NCI-H524 treated with DMSO at 0.1 percent for 48 hours (cell line): ENCODE data around the gene FATE1.

Experiments
- DNase-seq: peaks from one replicate; lab custom pipeline; 2025; lab: John Stamatoyannopoulos, UW

The FATE1 gene

DNA sequence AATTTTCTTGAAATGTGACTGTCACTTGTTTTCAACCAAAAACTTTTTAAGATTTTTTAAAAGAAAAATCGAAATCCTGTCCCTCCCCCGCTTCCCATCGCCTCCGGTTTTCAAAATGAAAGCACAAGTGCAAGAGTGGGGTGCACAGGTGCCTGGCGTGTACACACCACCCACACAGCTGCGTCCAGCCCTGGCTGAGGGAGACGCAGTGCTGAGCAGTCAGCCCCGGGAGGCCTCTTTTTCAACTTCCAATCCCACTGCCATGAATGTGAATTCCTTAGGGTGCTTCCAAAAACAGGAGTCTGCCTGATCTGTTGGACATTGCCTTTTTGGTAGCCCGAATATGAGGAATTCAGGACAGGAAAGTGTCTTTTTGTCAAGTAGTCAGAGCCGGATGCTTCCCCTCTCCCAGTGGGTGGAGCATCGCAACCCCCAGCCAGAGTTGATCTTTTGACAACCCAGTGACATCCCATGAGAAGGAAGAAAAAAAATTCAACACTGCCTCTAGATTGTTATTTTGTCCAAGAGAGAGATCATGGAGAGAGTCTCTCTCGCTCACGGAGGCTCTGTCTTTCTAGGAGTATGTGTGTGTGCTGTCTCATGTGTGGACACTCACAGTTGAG is 11.7 kb upstream of the FATE1 start:
- DNase-seq: no peak

DNA sequence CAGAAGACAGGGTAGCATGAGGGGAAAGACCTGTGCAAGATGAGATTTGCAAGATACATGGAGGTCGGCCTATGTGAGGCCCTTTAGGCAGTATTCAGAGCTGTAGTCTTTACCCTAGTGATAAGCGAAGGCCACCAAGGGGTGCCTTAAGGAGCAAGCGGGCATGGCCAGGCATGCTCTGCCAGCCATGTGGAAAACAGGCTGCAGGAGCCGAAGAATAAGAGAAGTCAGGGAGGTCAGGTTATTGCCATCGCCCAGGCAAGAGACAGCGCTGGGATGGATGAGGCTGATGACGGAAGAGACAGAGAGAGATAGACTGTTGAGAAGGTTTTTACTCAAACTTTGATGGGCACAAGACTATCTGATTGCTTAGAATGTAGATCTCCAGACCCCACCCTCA is 7.0 kb upstream of the FATE1 start:
- DNase-seq: no peak

GRCh38 chrX:151710457-151710856 is 5.4 kb upstream of the FATE1 start:
- DNase-seq: no peak

- no peak for DNase-seq
Observed at GRCh38 chrX:151711154-151711553, 4.7 kb upstream of the FATE1 start.

DNA sequence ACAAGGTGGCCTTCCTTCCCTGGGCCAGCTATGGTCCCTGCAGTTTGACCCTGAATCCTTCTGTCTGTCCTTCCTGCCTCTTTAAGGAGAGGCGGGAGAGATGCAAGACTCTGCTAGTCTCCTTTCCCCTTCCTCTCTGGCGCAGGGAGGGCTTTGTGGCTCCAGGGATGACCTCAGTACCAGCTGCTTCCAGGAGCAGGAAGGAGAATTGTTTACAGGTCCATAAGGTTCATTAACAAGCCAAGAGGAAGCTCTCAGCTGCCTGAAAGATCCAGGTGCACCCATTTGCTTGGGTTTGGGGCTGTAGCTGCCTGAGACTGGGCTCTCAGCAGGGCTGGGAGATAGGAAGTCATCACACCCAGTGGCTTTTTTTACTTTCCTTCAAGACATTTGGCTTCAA is 4.0 kb upstream of the FATE1 start:
- no peak for DNase-seq

- no peak for DNase-seq
Observed at GRCh38 chrX:151712253-151712652, 3.6 kb upstream of the FATE1 start.

DNA sequence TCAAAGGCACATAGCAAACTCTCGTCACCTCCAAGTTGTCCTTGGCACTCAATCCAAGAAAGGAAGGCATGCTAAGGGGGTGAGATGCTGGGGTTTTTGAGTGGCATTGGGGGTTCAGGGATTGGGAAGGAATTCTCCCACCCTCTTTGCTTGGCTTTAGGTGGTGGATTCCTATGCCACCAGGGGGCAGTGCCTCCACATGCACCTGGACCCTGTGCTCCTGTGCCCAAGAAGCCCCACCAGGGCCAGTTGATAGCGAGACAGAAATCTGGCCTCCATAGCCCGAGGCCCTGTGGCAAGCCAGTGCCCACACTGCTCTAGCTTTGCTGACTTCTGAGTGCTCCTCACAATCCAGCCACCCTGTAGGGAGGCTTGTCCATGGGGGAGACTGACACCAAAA is 2.0 kb upstream of the FATE1 start:
- DNase-seq: no peak

GRCh38 chrX:151714362-151714761 is 1.5 kb upstream of the FATE1 start:
- DNase-seq: no peak

DNA sequence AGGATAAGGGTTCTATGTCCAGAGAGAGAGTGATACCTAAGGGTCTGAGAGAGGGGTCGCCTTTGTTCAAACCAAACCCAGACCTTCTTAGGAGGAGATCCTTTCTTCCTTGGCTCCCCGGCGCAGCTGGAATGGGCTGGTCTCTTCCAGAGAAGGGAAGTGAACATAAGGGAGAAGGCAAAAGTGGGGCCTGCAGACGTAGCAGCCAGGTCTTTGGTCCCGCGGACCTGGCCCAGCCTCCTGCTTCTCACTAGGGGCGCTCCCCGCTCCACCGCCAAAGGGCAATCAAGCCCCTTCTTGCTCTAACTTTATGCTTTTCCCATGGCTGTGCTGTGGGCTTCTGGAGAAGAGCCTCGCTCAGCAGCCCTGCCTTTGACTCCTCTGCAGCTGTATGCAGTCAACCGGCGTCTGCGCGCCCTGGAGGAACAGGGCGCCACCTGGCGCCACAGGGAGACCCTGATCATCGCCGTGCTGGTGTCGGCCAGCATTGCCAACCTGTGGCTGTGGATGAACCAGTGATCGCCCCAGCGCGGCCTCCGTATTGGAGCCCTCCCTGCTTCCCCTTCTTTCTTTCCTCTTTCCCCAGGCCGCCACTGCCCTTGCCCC is 6.5 kb downstream of the FATE1 start:
- no peak for DNase-seq

- no peak for DNase-seq
Observed at GRCh38 chrX:151723156-151723760, 7.4 kb downstream of the FATE1 start.

DNA sequence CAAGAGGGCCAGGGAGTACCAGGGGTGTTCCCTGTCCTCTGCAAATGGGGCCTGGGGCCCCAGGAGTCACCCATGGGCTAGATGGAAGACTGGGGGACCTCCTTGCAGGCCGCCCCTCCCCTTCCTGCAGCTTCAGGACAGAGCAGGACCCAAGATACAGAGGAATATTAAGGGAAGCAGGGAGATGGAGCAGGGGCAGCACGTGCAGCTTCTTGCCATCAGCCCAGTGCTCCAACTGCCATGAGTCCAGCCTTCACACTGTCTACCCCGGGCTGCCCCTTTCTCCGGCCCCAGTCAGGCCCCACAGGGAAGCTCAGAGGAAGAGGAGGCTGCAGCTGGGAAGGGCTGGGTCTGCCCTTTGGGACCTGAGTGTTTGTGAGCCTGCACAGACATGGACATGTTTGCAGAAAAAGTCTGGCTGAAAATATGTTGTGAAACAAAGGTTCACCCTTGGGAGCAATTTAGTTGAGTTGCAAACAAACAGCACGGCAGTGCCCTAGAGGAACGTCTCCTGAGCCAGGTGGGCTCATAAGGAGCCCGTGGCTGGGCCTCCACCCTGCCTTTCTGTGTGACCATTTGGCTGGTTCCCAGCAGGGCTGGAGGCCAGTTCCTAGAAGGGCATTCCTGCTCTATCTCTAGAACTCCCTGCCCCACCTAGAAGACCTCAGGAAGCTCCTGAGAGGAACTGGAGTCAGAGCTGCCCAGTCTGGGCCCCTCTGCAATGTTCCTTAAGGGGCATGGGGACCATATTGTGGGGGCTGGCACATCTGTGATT is 8.9 kb downstream of the FATE1 start:
- DNase-seq: no peak

DNA sequence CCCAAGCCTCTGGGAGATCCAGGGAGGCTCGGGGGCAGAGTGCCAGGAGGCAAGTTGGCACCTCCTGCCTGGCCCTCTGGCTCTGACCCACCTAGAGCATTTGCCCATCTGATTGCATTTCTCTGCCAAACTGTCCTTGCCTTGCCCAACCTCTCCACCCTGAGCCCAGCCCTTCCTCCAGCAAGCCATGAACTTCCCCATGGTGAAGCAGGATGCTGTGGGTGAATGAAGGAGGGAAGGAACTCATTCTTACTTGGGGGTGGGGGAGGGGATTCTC is 9.4 kb downstream of the FATE1 start:
- DNase-seq: no peak

DNA sequence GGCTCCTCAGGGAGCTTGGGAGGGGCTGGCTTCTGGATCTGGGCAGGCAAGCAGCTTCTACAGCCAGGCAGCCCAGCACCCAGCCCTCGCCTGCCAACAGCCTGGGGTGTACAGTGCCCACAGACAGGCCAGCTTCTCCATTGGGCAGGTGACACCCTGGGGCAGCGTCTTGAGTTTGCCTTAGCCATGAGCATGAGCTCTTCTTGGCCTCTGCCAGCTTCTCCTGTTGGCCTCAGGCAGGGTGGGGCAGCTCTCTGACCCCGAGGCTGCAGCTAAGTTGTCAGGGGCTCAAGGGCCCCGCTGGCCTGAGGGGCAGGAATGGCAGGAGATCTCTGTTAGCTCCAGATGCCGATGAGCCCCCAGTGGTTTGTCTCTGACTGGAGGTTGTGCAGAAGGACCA is 10.9 kb downstream of the FATE1 start:
- DNase-seq: no peak

GRCh38 chrX:151727346-151727745 is 11.5 kb downstream of the FATE1 start:
- DNase-seq: no peak

GRCh38 chrX:151729056-151729725 is 13.4 kb downstream of the FATE1 start:
- no peak for DNase-seq

DNA sequence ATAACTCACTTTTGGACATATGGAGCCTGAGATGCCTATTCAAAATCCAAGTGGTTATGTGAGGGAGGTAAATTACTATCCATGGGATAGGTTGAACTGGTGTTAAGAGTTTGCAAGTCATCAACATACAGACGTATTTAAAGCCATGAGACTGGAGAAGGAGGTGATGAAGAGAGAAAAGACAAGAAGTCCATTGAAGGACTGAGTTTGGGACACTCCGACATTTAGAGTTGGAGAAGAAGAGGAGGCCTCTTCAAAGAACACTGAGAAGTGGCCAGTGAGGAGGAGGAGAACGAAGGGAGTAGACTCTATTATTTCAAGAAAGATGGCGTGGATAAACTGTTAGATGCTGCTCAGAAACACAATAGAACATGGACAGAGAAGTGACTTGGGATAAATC is 18.6 kb downstream of the FATE1 start, which contains the start of gene CNGA2:
CNGA2 (plus strand) TSS at position 301 of the 400 bp plus-strand sequence. CDS start 3,738 bp downstream, outside the sequence.
- DNase-seq: no peak

GRCh38 chrX:151735219-151735618 is 19.4 kb downstream of the FATE1 start:
- DNase-seq: no peak

- no peak for DNase-seq
Observed at GRCh38 chrX:151736685-151737084, 20.9 kb downstream of the FATE1 start.

GRCh38 chrX:151737494-151737893 is 21.7 kb downstream of the FATE1 start:
- no peak for DNase-seq

DNA sequence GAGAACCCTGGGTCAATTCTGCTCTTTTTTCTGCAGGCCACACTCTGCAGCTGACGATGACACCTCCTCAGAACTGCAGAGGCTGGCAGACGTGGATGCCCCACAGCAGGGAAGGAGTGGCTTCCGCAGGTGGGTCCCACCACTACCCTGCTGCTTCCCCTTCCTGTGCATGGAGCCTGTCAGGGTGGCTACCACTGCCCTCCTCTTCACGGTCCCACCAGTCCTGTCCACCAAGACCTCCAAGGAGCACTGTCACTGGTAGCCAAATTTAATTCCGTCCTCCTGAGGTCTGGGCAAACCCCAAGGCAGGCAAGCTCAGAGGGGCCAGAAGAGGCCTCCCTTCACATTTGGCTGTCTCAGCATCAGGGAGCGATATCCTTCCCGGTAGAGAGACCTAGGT is 22.9 kb downstream of the FATE1 start:
- no peak for DNase-seq

DNA sequence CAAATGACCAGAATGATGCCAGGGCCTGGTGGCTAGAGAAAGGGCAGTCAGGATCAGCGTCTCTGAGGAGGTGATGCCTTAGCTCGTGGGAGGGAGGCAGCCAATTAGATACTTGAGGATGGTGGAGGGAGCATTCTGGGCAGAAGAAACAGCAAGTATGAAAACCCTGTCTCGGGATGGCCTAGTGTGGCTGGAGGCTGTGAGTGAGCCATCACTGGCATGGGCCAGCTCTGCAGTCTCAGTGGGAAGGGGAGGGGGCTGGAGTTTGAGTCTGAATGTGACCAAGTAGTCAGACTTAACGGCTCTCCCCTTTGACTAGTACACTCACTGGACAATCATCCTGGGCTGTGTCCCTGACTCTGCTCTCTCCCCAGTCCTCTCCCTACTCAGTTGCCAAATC is 25.8 kb downstream of the FATE1 start:
- DNase-seq: no peak

DNA sequence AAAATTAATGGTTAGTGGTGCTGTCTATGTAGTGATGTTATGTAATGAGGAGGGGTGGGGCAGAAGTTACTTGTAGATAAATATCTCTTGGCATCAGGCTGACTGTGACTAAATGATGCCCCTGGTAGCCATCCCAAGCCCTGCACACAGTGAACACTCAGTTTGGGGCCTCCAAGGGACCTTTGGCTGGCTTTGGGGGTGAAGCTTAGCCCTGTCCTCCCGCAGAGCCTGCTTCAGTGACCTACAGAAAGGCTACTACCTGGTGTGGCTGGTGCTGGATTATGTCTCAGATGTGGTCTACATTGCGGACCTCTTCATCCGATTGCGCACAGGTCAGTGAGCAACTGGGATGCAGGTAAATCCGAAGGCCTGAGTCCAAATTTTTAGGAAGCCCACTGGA is 26.5 kb downstream of the FATE1 start:
- DNase-seq: no peak
